Neural progenitor cell (in vitro differentiated cells): ENCODE results near the gene SMG9. TPM values are rescaled to one million over a fixed set of nuclear protein-coding genes. Genes with fewer than 3 reads are reported as not detected.

ENCODE experiments used
- DNase-seq: peaks from one replicate; pipeline ENCODE4 v3.0.0-alpha.2; 2016; ENCODE audit warnings: low spot score
- H2AFZ ChIP-seq: fragments of 200-600 bp; sonication (generic); replicated peaks from 2 replicates; pipeline ENCODE4 v1.6.1; 2016; ENCODE audit warnings: antibody characterized with exemption
- H3F3A ChIP-seq: fragments of 200-600 bp; sonication (generic); 2 replicates; pipeline ENCODE4 v1.6.1; 2016; ENCODE audit warnings: antibody characterized with exemption, low read depth
- H3K27ac ChIP-seq: fragments of 200-600 bp; sonication (generic); 2 replicates; pipeline ENCODE4 v1.5.1; 2016; ENCODE audit warnings: mild to moderate bottlenecking
- H3K27me3 ChIP-seq: fragments of 200-600 bp; sonication (generic); 2 replicates; pipeline ENCODE4 v1.6.1; 2016; ENCODE audit warnings: mild to moderate bottlenecking, moderate library complexity
- H3K36me3 ChIP-seq: fragments of 200-600 bp; sonication (generic); 2 replicates; pipeline ENCODE4 v1.5.1; 2016
- H3K4me1 ChIP-seq: fragments of 200-600 bp; sonication (generic); 2 replicates; pipeline ENCODE4 v1.6.1; 2016; ENCODE audit warnings: mixed run types
- H3K4me2 ChIP-seq: fragments of 200-600 bp; sonication (generic); 2 replicates; pipeline ENCODE4 v1.6.1; 2016
- H3K4me3 ChIP-seq: fragments of 200-600 bp; sonication (generic); 2 replicates; pipeline ENCODE4 v1.5.1; 2016
- H3K79me2 ChIP-seq: fragments of 200-600 bp; sonication (generic); 2 replicates; pipeline ENCODE4 v1.6.1; 2016; ENCODE audit warnings: low read depth
- H3K9ac ChIP-seq: fragments of 200-600 bp; sonication (generic); 2 replicates; pipeline ENCODE4 v1.6.1; 2016
- H3K9me3 ChIP-seq: fragments of 200-600 bp; sonication (generic); 2 replicates; pipeline ENCODE4 v1.5.1; 2016; ENCODE audit warnings: low read depth
- H4K20me1 ChIP-seq: fragments of 200-600 bp; sonication (generic); 2 replicates; pipeline ENCODE4 v1.6.1; 2016; ENCODE audit warnings: low read depth
- H3K27ac Mint-ChIP-seq: 3 replicates; pipeline ENCODE4 v1.8.0; 2021; ENCODE audit warnings: mixed read lengths
- H3K27me3 Mint-ChIP-seq: 2 replicates; pipeline ENCODE4 v1.8.0; 2022; ENCODE audit warnings: low read depth, mild to moderate bottlenecking, inconsistent platforms, moderate library complexity, mixed read lengths; ENCODE audit not compliant: insufficient read depth
- H3K36me3 Mint-ChIP-seq: 3 replicates; pipeline ENCODE4 v1.8.0; 2021; ENCODE audit warnings: mixed read lengths
- H3K4me1 Mint-ChIP-seq: 3 replicates; pipeline ENCODE4 v1.8.0; 2021; ENCODE audit warnings: mixed read lengths
- H3K4me3 Mint-ChIP-seq: 3 replicates; pipeline ENCODE4 v1.8.0; 2021; ENCODE audit warnings: mild to moderate bottlenecking, moderate library complexity, mixed read lengths
- H3K9me3 Mint-ChIP-seq: 3 replicates; pipeline ENCODE4 v1.8.0; 2020; ENCODE audit warnings: mixed read lengths
- EZH2 ChIP-seq: fragments of 200-600 bp; sonication (generic); IDR thresholded peaks from 2 replicates; pipeline ENCODE4 v1.6.1; 2017; ENCODE audit warnings: antibody characterized with exemption, mild to moderate bottlenecking, moderate library complexity
- EZH2phosphoT487 ChIP-seq: fragments of 200-600 bp; sonication (generic); IDR thresholded peaks from 2 replicates; pipeline ENCODE4 v1.6.1; 2017; ENCODE audit warnings: antibody characterized with exemption
- total RNA-seq: library from RNA; depleted of rRNA; stranded (reverse); fragments of >200 nt; gene quantifications from 2 replicates; pipeline ENCODE4 v1.2.3, GENCODE V29; 2015; ENCODE audit warnings: low replicate concordance
- TF ChIP-seq, protein P1 (sequence below): fragments of 200-600 bp; sonication (generic); IDR thresholded peaks from 2 replicates; pipeline ENCODE4 v1.5.1; 2017; ENCODE audit warnings: antibody characterized with exemption, mild to moderate bottlenecking

SMG9 gene
- total RNA-seq, 1 donor from 2014 or later = 33.4 TPM

DNA sequence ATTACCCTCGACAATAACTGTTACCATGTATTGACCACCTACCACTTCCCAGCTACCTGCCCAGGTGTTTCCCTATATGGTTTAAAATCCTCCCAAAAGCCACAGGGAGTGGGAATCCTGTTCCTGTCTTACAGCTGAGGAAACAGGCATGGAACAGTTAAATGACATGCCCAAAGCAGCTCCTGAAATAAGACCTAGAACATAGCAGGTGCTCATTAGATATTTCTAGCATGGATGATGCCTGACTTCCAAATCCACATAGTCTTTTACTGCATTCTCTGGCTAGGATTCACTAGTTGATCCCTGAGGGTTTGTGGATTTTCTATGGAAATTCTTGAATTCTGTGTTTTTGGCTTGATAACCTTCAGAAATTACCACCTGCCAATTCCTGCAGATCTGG, 13.1 kb upstream of the SMG9 start:
- H3K4me3 Mint-ChIP-seq = no peak overlapping the region
- Histone ChIP-seq H3K9me3 (no peaks in the 10 kb centered on the region), H3K9ac (no peak overlapping the region), H2AFZ (no peak overlapping the region), H3K79me2 (no peaks in the 10 kb centered on the region), H3K4me1 (no peaks in the 10 kb centered on the region), H3K4me2 (no peak overlapping the region), H3F3A (no peaks in the 10 kb centered on the region), H3K36me3 (no peaks in the 10 kb centered on the region), H3K27ac (no peak overlapping the region), H3K4me3 (no peak overlapping the region), H4K20me1 (no peaks in the 10 kb centered on the region), H3K27me3 (peaks cover 38% of the 10 kb centered on the region)
- H3K27me3 Mint-ChIP-seq = peaks cover 32% of the 10 kb centered on the region
- DNase-seq = no peak
- H3K27ac Mint-ChIP-seq = no peak overlapping the region
- peaks cover 4% of the 10 kb centered on the region for H3K4me1 Mint-ChIP-seq
- TF ChIP-seq EZH2phosphoT487 = no peak
- TF ChIP-seq, protein P1, sequence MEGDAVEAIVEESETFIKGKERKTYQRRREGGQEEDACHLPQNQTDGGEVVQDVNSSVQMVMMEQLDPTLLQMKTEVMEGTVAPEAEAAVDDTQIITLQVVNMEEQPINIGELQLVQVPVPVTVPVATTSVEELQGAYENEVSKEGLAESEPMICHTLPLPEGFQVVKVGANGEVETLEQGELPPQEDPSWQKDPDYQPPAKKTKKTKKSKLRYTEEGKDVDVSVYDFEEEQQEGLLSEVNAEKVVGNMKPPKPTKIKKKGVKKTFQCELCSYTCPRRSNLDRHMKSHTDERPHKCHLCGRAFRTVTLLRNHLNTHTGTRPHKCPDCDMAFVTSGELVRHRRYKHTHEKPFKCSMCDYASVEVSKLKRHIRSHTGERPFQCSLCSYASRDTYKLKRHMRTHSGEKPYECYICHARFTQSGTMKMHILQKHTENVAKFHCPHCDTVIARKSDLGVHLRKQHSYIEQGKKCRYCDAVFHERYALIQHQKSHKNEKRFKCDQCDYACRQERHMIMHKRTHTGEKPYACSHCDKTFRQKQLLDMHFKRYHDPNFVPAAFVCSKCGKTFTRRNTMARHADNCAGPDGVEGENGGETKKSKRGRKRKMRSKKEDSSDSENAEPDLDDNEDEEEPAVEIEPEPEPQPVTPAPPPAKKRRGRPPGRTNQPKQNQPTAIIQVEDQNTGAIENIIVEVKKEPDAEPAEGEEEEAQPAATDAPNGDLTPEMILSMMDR = no peak
- TF ChIP-seq EZH2 = no peak
- H3K9me3 Mint-ChIP-seq = no peaks in the 10 kb centered on the region
- no peaks in the 10 kb centered on the region for H3K36me3 Mint-ChIP-seq

DNA sequence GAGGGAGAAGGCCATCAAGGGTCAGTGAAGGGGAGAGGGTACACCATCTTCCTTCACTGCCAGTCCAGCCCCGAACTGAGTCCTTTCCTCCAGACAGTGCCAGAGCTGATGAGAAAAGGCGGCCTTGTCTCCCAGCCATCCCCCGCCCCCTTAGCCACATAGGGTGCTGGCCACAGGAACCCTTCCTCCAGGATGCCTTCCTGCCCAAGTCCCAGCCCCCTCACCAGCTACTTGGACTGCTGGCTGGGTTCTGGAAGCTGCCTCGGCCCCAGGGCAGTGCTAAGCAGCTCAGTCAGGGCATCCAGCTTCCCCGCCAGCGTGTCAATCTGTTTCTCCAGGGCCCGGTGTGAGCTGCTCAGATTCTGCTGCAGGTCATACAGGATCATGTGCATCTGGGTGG, 12.6 kb upstream of the SMG9 start:
- Mint-ChIP-seq H3K4me3 (no peak overlapping the region), H3K36me3 (no peaks in the 10 kb centered on the region), H3K27ac (no peak overlapping the region), H3K27me3 (peaks cover 27% of the 10 kb centered on the region), H3K9me3 (no peaks in the 10 kb centered on the region), H3K4me1 (peaks cover 4% of the 10 kb centered on the region)
- no peaks in the 10 kb centered on the region for H3K9me3 ChIP-seq
- no peak overlapping the region for H3K4me3 ChIP-seq
- H2AFZ ChIP-seq = no peak overlapping the region
- no peaks in the 10 kb centered on the region for H3K36me3 ChIP-seq
- H3K9ac ChIP-seq = no peak overlapping the region
- H3K4me2 ChIP-seq = no peak overlapping the region
- H3K27ac ChIP-seq = no peak overlapping the region
- no peaks in the 10 kb centered on the region for H3F3A ChIP-seq
- H3K27me3 ChIP-seq = peaks cover 33% of the 10 kb centered on the region
- TF ChIP-seq, protein P1 = no peak
- TF ChIP-seq EZH2 = no peak
- TF ChIP-seq EZH2phosphoT487 = no peak
- DNase-seq = no peak
- no peaks in the 10 kb centered on the region for H4K20me1 ChIP-seq
- H3K4me1 ChIP-seq = no peaks in the 10 kb centered on the region
- no peaks in the 10 kb centered on the region for H3K79me2 ChIP-seq

DNA sequence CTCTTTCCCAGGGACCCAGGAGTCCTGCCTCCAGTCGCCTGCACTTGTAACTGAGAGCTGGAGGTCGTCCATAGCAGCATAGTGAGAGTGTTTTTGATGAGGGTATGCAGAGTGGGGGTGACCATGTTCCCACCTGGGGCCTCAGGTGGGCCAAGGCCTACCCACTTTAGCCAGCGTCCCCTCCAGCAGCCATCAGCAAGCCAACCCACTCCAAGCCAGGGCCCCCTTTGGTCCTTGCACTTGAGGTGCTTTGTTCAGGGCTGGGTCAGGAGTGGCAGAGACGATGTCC, 11.9 kb upstream of the SMG9 start:
- no peaks in the 10 kb centered on the region for H3K36me3 Mint-ChIP-seq
- H3K27ac Mint-ChIP-seq = no peak overlapping the region
- no peak overlapping the region for H2AFZ ChIP-seq
- TF ChIP-seq EZH2phosphoT487 (no peak), EZH2 (no peak)
- TF ChIP-seq, protein P1 = no peak
- H3K27ac ChIP-seq = no peak overlapping the region
- no peak overlapping the region for H3K4me3 ChIP-seq
- no peaks in the 10 kb centered on the region for H3K4me1 ChIP-seq
- peak overlapping the region; percentile 43 for H3K4me3 Mint-ChIP-seq
- peaks cover 27% of the 10 kb centered on the region for H3K27me3 Mint-ChIP-seq
- no peak for DNase-seq
- H3K9me3 Mint-ChIP-seq = no peaks in the 10 kb centered on the region
- H3K4me2 ChIP-seq = no peak overlapping the region
- no peaks in the 10 kb centered on the region for H3F3A ChIP-seq
- H4K20me1 ChIP-seq = no peaks in the 10 kb centered on the region
- H3K27me3 ChIP-seq = peaks cover 26% of the 10 kb centered on the region
- H3K9me3 ChIP-seq = no peaks in the 10 kb centered on the region
- no peak overlapping the region for H3K9ac ChIP-seq
- H3K4me1 Mint-ChIP-seq = peaks cover 4% of the 10 kb centered on the region
- H3K36me3 ChIP-seq = no peaks in the 10 kb centered on the region
- H3K79me2 ChIP-seq = no peaks in the 10 kb centered on the region
